OCI-M1 (cell line): Measurements from ENCODE around the gene ATP9B.

Experiments
- DNase-seq: peaks from one replicate; lab custom pipeline; 2025; lab: John Stamatoyannopoulos, UW

ATP9B gene

DNA sequence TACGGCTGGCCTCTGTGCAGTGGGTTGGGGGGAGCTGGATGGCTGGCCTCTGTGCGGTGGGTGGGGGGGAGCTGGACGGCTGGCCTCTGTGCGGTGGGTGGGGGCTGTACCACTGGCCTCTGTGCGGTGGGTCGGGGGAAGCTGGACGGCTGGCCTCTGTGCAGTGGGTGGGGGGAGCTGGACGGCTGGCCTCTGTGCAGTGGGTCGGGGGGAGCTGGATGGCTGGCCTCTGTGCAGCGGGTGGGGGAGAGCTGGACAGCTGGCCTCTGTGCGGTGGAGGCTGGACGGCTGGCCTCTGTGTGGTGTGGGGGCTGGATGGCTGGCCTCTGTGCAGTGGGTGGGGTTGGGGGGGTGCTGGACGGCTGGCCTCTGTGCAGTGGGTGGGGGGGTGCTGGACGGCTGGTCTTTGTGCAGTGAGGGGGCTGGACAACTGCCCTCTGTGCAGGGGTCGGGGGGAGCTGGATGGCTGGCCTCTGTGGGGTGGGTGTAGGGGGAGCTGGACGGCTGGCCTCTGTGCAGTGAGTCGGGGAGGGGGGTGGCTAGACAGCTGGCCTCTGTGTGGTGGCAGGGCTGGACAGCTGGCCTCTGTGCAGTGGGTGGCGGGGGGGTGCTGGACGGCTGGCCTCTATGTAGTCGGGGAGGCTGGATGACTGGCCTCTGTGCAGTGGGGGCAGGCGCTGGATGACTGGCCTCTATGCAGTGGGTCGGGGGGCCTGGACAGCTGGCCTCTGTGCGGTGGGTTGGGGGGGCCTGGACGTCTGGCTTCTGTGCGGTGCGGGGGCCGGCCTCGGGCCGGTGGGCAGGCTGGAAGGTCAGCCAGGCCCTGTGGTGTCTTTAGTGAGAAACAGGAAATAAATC is 358.4 kb downstream of the ATP9B start:
- no peak for DNase-seq
